HK-2 (cell line): Measurements from ENCODE around the gene PLEKHO2.
"Not testable (repeated sequence)": the region's sequence is repeated elsewhere in the genome, so short reads cannot be mapped to it uniquely, and the experiment has no call there.

Experiments used
- DNase-seq: peaks from one replicate; pipeline ENCODE4 v3.0.0-alpha.2; 2018; ENCODE audit not compliant: unreplicated experiment

Gene PLEKHO2

DNA sequence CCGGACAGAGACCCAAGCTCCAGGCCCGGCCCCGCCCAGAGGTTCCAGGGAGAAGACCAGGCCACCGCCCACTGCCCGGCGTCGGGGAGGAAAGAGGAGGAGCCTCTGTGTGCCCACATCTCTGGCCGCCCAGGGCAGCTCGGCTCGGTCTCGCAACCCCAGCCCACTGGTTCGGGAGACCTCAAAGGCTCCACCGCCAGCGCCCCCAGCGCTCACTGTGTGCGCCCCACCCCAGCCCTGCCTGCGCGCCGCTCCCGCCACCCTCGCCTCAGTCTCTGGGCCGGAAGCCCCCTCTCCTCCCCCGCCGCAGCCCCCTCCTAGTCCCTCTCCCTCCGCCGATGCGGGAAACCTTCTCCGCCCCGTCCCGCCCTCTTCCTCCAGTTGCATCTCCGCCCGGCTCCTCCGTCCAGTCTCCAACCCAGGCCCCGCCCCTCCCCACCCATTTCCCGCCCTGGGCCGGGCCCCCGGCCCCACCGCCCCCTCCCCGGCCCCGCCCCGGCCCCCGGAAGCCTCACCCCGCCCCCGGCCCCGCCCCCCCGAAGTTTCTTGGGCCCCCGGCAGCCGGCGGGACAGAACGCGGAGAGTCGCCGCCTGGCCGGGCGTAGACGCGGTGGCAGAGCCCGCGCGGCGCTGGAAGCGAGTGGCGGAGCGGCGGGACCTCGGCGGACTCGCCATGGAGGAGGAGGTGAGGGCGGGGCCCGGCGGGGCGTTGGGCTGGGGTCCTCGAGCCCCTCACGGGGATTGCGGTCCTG is at the start of gene PLEKHO2:
Gene PLEKHO2 (plus strand): TSS at position 572 of the 752 bp plus-strand sequence. CDS start 102 bp downstream, at position 674.
- peak; percentile 91 for DNase-seq

DNA sequence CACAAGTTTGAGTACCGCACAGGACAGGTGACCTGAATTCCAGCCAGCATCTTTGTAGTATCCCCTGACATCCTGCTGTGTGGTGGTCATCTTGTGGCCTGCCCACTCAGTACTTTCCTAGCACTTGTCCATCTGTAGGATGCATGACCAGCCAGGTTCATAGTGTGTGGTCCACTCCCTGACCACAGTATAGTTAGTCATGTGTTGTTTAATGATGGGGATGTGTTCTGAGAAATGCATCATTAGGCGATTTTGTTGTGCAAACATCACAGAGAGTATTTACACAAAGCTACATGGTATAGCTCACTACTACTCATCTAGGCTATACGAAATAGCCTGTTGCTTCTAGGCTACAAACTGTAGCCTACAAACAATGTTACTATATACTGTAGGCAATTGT is 49.4 kb upstream of the PLEKHO2 start:
- no peak for DNase-seq

- not testable (repeated sequence) for DNase-seq
Measured at GRCh38 chr15:64795299-64795698, 46.4 kb upstream of the PLEKHO2 start.

DNA sequence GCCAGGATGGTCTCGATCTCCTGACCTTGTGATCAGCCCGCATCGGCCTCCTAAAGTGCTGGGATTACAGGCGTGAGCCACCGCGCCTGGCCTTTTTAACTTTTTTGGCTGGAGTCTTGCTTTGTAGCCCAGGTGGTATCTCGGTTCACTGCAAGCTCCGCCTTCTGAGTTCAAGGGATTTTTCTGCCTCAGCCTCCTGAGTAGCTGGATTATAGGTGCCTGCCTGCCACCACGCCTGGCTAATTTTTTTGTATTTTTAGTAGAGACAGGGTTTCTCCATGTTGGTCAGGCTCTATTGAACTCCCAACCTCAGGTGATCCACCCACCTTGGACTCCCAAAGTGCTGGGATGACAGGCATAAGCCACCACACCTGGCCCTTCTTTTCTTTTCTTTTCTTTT is 45.8 kb upstream of the PLEKHO2 start:
- not testable (repeated sequence) for DNase-seq

- DNase-seq: not testable (repeated sequence)
Measured at GRCh38 chr15:64798905-64799304, 42.8 kb upstream of the PLEKHO2 start.

- DNase-seq: no peak
Measured at GRCh38 chr15:64800476-64800875, 41.2 kb upstream of the PLEKHO2 start.

DNA sequence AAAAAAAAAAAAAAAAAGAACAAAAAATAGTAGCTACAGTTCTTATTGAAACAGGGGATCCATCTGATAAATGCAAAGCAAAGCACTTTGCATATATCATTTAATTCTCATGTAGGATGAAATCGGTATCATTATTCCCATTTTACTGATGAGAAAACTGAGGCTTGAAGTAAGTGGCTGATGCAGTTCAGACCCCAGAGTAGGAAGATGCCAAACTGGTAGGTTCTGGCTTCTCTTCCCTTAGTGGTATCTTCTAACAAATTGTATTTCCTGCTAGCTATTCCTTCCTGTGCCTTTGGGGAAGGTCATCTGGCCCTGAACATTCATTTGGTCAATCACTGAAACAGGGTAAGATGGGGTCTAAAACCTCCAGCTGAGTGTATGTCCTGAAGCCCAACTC is 38.2 kb upstream of the PLEKHO2 start:
- no peak for DNase-seq

GRCh38 chr15:64804619-64805018 is 37.1 kb upstream of the PLEKHO2 start:
- DNase-seq: no peak

DNA sequence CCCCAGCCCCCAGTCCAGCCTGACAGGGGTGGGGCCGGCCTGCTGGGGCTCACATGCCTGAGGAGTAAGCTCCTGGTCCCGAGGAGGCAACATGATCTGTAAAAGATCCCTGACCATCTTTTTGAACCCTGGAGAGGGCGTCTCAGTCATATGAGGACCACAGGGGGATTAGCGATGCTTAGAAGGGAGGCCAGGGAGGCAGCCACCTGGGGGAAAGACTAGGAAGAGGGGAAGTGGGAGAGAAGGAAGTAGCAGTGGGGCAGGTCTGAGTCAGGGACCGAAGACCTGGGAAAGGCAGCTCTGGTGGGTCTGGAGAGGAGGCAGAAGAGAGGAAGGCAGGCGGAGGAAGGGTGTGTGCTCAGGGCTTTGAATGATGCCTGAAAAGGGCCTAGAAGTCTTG is 35.2 kb upstream of the PLEKHO2 start:
- no peak for DNase-seq

DNA sequence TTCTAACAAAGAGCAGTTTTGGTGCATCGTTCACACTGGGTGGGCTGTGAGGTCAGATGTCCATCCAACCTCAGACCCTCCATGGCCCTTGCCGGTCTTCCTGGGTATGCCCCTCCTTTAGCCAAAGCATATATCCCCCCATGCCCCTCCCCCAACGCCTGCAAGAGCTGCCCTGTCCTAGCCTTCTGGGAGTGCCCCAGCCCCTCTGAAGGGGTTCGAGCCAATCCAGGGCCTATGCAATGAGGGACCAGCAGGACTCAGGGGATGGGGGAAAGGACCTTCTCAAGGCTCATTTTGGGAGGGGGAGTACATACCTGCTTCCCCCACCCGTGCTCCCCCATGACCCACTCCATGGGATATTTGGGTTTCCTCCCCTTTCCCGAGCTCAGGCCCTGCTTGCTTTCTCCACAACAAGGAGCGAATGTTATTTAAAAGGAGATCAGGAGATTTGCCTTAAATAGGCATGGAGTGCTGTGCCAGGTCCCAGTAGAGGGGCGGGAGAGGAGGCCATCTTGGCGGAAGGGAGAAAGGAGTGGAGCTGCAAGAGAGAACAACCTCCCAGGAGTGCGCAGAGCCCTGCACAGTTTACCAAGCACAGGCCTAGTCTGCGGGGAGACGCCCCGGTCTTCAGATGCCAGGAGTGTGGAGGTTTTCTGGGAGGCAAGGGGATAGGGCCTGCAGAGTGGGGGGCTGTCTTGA is 34.5 kb upstream of the PLEKHO2 start:
- no peak for DNase-seq

DNA sequence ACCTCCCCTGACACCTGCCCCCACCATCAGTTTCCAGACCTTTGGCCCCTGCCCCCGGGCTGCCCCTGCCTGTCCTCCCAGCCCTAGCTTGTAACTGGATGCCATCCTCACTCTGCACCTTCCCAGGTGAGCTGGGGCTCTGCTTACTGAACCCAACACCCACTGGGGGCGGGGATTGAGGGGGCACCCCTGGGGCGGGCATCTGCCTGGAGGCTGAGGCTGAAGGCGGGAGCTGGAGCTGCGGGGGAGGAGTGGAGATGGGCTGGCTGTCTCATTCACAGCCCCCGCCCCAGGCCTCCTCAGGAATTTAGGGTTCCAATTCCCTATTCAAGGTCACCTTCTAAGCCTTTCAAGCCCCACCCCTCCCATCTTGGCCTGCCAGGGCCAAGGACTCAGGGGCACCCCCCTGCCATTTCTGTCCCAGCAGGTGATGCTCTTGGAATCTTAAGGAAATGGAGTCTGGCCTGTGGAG is 33.9 kb upstream of the PLEKHO2 start:
- DNase-seq: no peak

GRCh38 chr15:64808785-64809453 is 32.8 kb upstream of the PLEKHO2 start:
- DNase-seq: no peak

GRCh38 chr15:64809649-64810496 is 31.8 kb upstream of the PLEKHO2 start:
- peak; percentile 64 for DNase-seq

- DNase-seq: no peak
Measured at GRCh38 chr15:64810497-64811326, 31.0 kb upstream of the PLEKHO2 start.

- DNase-seq: peak; percentile 14
Measured at GRCh38 chr15:64813075-64813474, 28.6 kb upstream of the PLEKHO2 start.

GRCh38 chr15:64814283-64814682 is 27.4 kb upstream of the PLEKHO2 start:
- DNase-seq: not testable (repeated sequence)

DNA sequence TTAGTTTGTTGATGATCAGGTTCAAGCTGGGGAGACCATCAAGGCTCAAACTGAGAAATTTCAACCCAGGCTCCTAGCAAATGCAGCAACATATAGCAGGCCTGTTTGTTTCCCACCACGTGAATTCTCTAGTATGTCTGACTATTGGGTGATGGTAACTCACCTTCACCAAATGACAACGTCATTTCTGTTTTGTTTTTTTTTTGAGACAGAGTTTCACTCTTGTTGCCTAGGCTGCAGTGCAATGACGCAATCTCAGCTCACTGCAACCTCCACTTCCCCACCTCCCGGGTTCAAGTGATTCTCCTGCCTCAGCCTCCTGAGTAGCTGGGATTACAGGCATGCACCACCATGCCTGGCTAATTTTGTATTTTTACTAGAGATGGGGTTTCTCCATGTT is 26.8 kb upstream of the PLEKHO2 start:
- DNase-seq: not testable (repeated sequence)

GRCh38 chr15:64816452-64816851 is 25.3 kb upstream of the PLEKHO2 start:
- DNase-seq: no peak

GRCh38 chr15:64824929-64825430 is 16.7 kb upstream of the PLEKHO2 start:
- DNase-seq: no peak
